ENCODE results near the gene UBE2J1.

DNA sequence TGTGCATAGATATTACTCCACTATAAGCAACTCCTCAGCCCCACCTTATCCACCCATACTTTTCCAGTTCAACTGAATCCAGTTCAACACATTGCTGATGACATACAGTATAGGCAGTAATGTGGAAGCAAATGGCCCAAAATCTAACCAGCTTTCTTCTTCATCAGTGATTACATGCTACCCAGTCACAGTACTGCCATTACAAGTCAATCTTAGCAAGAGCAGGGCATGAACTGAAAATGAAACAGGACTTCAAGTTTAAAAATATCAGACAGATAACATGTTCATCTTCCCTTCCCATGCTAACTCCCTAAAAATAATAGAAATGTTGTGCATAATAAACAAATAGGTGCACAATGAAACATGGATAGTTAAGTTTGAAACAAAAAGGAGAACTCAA is 40.3 kb upstream of the UBE2J1 start:
- TF ChIP-seq, protein P1, sequence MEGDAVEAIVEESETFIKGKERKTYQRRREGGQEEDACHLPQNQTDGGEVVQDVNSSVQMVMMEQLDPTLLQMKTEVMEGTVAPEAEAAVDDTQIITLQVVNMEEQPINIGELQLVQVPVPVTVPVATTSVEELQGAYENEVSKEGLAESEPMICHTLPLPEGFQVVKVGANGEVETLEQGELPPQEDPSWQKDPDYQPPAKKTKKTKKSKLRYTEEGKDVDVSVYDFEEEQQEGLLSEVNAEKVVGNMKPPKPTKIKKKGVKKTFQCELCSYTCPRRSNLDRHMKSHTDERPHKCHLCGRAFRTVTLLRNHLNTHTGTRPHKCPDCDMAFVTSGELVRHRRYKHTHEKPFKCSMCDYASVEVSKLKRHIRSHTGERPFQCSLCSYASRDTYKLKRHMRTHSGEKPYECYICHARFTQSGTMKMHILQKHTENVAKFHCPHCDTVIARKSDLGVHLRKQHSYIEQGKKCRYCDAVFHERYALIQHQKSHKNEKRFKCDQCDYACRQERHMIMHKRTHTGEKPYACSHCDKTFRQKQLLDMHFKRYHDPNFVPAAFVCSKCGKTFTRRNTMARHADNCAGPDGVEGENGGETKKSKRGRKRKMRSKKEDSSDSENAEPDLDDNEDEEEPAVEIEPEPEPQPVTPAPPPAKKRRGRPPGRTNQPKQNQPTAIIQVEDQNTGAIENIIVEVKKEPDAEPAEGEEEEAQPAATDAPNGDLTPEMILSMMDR (IDR thresholded peaks at IDR 0.05; ENCODE audit: poor library complexity, severe bottlenecking), result no peak
- TF ChIP-seq EZH2 (IDR thresholded peaks at IDR 0.05; ENCODE audit: borderline replicate concordance, insufficient read depth, low read length, poor library complexity, severe bottlenecking), result no peak
- TF ChIP-seq MXI1 (conservative IDR thresholded peaks at IDR 0.05; ENCODE audit: poor library complexity, severe bottlenecking), result no peak
- TF ChIP-seq, protein P2, sequence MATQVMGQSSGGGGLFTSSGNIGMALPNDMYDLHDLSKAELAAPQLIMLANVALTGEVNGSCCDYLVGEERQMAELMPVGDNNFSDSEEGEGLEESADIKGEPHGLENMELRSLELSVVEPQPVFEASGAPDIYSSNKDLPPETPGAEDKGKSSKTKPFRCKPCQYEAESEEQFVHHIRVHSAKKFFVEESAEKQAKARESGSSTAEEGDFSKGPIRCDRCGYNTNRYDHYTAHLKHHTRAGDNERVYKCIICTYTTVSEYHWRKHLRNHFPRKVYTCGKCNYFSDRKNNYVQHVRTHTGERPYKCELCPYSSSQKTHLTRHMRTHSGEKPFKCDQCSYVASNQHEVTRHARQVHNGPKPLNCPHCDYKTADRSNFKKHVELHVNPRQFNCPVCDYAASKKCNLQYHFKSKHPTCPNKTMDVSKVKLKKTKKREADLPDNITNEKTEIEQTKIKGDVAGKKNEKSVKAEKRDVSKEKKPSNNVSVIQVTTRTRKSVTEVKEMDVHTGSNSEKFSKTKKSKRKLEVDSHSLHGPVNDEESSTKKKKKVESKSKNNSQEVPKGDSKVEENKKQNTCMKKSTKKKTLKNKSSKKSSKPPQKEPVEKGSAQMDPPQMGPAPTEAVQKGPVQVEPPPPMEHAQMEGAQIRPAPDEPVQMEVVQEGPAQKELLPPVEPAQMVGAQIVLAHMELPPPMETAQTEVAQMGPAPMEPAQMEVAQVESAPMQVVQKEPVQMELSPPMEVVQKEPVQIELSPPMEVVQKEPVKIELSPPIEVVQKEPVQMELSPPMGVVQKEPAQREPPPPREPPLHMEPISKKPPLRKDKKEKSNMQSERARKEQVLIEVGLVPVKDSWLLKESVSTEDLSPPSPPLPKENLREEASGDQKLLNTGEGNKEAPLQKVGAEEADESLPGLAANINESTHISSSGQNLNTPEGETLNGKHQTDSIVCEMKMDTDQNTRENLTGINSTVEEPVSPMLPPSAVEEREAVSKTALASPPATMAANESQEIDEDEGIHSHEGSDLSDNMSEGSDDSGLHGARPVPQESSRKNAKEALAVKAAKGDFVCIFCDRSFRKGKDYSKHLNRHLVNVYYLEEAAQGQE (IDR thresholded peaks at IDR 0.05; ENCODE audit: borderline replicate concordance), result no peak
